HG03354 (cell line): Measurements from ENCODE around the gene ZNF808.
"Not testable (repeated sequence)": the region's sequence is repeated elsewhere in the genome, so short reads cannot be mapped to it uniquely, and the experiment has no call there.

ENCODE experiments used
- ATAC-seq: cut with Tn5 transposase; IDR thresholded peaks from one replicate; pipeline ENCODE4 v1.9.1; 2021; ENCODE audit warnings: mild to moderate bottlenecking; ENCODE audit not compliant: unreplicated experiment, poor library complexity, severe bottlenecking

ZNF808 gene

DNA sequence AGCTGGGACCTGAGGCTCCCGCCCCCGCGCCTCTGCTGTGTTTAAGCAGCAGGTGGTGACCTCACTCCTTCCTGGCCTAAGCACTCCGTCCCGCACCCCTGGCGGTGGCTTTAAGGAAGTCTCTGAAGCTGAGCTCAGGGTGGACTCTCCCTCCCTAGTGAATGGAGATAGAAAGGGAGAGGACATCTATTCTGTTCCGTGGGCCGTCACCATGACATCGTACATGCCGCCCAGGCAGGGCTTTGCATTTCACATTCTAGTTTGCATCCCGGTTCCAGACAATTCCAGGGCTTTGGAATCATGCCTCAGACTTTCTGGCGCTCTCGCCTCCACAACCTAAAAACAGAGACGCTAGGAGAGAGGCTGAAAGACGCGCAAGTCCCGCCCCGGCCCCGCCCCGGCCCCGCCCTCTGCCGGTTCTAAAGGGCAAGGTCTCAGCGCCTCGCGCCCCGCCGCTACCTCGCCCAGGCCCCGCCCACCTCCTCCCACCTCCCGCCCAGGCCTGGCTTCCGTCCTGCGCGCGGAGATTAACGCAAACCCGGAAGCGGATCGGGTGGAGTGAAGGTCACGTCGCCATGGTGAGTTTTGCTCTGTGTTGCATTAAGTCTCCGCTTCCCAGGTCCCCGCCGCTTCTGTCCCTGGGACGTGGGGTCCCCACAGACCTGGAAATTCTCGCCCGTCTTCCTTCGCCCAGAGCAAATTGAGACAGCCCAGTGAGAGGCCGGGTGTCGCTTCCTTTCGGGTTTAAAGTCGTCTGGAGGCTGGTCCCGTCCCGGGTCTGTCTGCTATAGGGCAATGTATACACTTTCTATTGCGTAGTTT is at the start of gene ZNF808:
TSS of gene ZNF808 (plus strand) at position 535 of the 822 bp plus-strand sequence. CDS start 15,617 bp downstream, outside the sequence.
- ATAC-seq, result peak; percentile 90

DNA sequence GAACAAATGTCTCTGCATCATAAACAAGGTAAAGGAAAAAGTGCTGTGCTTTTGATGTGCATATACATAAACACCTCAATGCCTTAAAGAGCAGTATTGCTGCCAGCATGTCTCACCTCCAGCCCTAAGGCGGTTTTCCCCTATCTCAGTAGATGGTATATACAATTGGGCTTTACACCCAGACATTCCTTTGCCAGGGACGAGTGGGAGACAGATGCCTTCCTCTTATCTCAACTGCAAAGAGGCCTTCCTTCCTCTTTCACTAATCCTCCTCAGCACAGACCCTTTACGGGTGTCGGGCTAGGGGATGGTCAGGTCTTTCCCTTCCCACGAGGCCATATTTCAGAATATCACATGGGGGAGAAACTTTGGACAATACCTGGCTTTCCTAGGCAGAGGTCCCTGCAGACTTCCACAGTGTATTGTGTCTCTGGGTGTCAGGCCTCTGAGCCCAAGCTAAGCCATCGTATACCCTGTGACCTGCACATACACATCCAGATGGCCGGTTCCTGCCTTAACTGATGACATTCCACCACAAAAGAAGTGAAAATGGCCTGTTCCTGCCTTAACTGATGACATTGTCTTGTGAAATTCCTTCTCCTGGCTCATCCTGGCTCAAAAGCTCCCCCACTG is 43.2 kb upstream of the ZNF808 start:
- ATAC-seq, result not testable (repeated sequence)

DNA sequence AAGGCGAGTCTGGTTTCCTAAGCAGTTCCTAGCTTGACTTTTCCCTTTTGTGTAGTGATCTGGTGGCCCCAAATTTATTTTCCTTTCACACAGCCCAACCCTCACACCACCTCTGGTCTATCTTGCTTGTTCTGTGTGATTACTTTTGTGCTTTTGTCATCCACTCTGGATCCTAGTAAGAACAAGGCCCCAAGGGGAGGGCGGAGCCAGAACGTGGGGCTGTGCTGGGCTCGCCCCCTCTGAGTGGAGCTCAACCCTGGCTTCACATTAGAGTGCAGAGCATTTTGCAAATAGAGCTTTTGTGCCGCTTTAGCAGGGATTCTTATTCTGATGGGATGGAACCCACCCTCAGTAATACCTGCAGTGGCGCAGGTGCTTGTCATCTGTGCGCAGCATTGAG is 42.4 kb upstream of the ZNF808 start:
- not testable (repeated sequence) for ATAC-seq

DNA sequence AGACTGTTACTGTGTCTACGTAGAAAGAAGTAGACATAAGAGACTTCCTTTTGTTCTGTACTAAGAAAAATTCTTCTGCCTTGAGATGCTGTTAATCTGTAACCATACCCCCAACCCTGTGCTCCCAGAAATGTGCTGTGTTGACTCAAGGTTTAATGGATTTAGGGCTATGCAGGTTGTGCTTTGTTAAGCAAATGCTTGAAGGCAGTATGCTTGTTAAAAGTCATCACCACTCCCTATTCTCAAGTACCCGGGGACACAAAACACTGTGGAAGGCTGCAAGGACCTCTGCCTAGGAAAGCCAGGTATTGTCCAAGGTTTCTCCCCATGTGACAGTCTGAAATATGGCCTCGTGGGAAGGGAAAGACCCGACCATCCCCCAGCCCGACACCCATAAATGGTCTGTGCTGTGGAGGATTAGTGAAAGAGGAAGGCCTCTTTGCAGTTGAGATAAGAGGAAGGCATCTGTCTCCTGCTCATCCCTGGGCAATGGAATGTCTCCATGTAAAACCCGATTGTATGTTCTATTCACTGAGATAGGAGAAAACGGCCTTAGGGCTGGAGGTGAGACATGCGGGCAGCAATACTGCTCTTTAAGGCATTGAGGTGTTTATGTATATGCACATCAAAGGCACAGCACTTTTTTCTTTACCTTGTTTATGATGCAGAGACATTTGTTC is 41.8 kb upstream of the ZNF808 start:
- ATAC-seq, result not testable (repeated sequence)

DNA sequence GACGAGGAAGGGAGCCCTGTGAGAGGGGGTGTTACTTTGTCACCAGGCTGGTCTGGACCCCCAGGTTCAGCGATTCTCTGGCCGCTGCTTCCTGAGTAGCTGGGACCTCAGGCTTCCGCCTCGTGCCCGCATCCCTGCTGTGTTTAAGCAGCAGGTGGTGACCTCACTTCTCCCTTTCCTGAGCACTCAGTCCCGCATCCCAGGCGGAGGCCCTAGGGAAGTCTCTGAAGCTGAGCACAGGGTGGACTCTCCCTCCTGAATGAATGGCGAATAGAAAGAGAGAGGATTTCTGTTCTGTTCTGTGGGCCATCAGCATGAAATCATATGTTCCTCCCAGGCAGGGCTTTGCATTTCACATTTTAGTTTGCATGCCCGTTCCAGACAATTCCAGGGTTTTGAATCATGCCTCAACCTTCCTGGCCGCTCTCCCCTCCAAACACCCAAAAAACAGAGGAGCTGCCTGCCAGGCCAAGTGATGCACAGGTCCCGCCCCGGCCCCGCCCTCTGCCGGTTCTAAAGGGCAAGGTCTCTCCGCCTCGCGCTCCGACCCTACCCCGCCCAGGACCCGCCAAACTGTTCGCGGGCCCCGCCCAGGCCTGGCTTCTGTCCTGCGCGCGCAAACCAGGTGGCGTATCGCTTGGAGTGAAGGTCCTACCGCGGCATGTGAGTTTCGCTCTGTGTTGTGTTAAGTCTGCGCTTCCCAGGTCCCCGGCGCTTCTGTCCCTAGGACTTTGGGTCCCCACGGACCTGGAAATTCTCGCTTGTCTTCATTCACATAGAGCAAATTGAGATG is 35.1 kb upstream of the ZNF808 start:
- no peak for ATAC-seq

DNA sequence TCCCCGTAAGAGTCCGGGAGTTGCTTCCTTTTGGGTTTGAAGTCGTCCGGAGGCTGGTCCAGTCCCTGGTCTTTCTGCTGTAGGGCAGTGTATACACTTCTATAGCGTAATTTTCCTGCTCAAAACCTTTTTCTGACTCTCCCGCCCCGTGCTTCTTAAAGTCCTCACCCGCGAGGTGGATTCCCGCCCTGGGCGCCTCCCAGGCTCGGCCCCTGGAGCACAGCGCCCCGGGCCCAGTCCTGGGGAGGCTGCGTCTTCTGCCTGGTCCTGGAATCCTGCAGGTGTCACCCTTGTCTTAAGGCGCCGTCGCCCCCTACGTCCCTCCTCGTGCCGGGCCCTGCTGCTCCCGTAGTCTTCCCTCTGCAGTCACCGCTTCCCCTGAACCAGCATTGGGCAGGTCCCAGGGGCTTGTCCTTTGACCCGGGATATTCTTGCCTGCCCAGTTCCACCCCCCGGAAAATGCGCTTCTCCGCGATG is 34.4 kb upstream of the ZNF808 start:
- ATAC-seq, result no peak

GRCh38 chr19:52494518-52494917 is 33.0 kb upstream of the ZNF808 start:
- no peak for ATAC-seq

GRCh38 chr19:52498571-52498970 is 28.9 kb upstream of the ZNF808 start:
- no peak for ATAC-seq

DNA sequence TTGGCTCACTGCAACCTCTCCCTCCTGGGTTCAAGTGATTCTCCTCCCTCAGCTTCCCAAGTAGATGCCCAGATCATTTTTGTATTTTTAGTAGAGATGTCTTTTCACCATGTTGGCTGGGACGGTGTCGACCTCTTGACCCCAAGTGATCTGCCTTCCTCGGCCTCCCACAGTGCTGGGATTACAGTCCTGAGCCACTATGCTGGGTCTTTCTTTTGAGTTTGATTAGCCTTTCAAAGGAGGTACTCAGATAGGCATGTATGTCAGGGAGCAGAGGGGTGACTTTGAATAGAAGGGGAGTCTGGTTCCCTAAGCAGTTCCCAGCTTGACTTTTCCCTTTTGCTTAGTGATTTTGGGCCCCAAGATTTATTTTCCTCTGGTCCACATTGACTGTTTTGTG is 27.0 kb upstream of the ZNF808 start:
- ATAC-seq, result not testable (repeated sequence)

DNA sequence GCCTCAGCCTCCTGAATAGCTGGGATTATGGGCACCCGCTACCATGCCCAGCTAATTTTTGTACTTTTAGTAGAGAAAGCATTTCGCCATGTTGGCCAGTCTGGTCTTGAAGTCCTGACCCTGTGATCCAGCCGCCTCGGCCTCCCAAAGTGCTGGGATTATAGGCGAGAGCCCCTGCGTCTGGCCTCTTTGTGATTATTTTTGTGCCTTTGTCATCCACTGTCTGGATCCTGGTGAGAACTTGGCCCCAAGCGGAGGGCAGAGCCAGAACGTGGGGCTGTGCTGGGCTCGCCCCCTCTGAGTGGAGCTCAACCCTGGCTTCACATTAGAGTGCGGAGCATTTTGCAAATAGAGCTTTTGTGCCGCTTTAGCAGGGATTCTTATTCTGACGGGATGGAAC is 26.5 kb upstream of the ZNF808 start:
- not testable (repeated sequence) for ATAC-seq

DNA sequence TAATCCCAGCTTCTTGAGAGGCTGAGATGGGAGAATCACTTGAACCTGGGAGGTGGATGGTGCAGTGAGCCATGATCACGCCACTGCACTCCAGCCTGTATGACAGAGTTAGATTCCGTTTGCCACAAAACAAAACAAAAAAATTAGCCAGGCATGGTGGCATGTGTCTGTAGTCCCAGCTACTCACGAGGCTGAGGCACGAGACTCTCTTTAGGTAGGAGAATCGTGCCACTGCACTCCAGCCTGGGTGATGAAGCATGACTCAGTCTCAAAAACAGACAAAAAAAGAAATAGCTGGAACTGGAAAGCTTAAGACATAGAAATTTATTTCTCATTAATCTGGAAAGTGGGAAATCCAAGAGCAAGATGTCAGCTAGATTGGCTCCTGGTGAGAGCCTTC is 20.2 kb upstream of the ZNF808 start:
- ATAC-seq, result no peak

DNA sequence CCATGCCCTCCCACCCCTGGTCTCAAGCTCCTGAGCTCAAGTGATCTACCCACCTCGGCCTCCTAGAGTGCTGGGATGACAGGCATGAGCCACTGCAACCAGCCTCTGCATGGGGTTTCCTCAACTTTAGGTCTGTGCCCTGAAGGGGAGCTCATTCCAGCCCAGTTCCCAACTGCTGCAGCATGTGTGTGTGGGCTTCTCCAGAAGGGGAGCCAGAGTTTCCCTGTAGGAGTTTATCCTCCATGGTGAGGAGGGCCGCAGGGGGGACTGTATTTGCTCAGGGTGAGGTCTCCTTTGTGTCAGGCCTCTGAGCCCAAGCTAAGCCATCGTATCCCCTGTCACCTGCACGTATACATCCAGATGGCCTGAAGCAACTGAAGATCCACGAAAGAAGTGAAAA is 11.3 kb upstream of the ZNF808 start:
- no peak for ATAC-seq

GRCh38 chr19:52518646-52519045 is 8.8 kb upstream of the ZNF808 start:
- ATAC-seq, result no peak

DNA sequence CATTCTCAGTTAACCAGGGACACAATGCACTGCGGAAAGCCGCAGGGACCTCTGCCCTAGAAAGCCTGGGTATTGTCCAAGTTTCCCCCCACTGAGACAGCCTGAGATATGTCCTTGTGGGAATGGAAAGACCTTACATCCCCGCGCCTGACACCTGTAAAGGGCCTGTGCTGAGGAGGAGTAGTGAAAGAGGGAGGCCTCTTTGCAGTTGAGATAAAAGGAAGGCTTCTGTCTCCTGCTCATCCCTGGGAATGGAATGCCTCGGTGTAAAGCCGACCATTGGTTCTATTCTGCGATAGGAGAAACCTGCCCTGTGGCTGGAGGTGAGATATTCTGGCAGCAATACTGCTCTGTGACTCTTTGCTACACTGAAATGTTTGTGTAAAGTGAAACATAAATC is 8.3 kb upstream of the ZNF808 start:
- not testable (repeated sequence) for ATAC-seq

DNA sequence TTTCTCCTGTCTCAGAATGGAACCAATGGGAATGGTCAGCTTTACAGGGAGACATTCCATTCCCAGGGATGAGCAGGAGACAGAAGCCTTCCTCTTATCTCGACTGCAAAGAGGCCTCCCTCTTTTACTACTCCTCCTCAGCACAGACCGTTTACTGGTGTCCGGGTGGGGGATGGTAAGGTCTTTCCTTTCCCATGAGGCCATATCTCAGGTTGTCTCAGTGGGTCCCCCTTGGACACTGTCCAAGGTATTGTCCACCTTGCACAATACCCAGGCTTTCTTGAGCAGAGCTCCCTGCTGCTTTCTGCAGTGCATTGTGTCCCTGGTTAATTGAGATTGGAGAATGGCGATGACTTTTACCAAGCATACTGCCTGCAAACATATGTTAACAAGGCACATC is 7.5 kb upstream of the ZNF808 start:
- no peak for ATAC-seq

DNA sequence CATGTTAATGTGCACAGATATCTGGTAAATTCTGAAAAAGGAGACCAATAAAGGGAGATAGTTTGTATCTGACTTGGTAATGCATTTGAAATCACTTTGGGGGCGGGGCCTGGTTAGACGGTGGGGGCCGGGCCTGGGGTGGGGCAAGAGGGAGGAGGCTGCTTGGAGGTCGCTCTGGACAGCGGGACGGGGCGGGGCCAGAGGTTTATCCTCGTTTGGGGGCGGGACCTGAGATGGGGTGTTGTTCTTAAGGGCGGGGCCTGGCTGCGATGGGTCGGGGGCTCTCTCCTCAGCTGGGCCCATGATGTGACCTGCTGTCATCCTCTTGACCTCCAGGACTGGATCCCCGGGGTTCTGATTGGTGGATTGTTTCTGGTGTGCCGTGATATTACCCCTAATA is 4.9 kb upstream of the ZNF808 start:
- ATAC-seq, result no peak

- no peak for ATAC-seq
Observed at GRCh38 chr19:52524086-52524485, 3.4 kb upstream of the ZNF808 start.

DNA sequence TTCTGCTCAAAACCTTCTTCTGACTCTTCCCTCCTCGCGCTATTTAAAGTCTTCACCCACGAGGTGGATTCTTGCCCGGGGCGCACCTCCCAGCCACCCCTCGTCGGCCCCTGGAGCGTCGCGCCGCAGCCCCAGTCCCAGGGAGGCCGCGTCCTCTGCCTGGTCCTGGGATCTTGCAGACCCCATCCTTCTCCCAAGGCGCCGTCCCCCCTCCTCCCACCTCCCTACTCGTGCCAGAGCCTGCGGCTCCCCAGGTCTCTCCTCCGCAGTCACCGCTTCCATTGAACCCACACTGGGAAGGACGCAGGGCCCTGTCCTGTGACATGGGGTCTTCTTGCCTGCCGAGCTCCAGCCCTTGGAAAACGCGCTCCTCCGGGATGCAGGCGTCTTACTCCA is 486 bp downstream of the ZNF808 start:
- peak; percentile 20 for ATAC-seq

DNA sequence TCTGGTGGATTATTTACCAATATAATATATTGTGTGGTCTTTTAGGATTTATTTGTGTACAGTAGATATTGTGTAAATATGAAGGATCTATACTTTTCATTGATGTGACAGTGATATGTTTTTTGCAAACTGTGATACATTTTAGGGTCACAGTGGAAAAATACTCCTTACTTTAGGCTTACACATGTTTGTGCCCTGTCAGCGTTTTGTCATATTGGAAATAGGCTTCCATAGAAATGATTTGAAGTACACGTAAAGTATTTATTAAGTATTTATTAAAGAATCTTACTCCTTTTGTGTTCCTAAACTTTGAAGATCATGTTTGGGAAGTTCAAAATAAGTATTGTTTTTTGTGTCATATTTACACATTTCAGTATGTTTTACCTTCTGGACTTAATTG is 5.0 kb downstream of the ZNF808 start:
- ATAC-seq, result no peak

GRCh38 chr19:52533901-52534300 is 6.4 kb downstream of the ZNF808 start:
- ATAC-seq, result no peak
